ENCODE results near the gene HDAC1.

Gene HDAC1

DNA sequence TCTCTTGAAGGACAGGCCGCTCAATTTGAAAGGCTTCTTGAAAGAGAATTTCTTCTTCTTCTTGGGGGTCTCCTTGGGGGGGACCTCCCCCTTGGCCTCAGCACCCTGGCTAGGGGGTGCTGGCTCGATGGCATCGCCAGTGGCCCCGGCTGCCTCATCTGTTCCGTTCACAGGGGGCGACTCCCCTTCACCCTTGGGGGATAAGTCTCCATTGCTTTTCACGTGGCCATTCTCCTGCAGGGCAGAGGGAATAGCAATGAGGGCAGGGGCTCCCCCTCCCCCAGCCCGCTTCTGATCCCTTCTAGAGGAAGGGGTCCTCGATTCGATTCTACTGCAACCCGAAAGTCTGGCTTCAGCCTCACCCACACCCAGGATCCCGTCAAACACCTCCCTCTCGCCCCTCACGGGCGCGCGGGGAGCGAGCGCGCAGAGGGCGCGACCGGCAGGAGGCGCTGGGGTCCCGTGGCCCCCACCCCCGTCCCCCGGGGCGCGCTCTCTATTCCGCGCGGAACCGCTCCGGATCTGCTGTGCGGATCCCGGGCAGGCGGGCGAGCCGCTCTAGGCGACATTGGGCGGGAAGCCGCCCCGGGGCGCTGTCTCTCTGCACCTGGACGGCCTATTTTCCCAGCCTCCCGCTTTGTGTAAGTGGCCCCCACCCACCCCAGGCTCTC lies 43.1 kb downstream of the HDAC1 start:
- DNase-seq (ENCODE audit: low read depth) = no peak
- in situ Hi-C loops (cut with HindIII; ENCODE audit: low sequenced_read_pairs) = no loop called here
- TF ChIP-seq, protein P1, sequence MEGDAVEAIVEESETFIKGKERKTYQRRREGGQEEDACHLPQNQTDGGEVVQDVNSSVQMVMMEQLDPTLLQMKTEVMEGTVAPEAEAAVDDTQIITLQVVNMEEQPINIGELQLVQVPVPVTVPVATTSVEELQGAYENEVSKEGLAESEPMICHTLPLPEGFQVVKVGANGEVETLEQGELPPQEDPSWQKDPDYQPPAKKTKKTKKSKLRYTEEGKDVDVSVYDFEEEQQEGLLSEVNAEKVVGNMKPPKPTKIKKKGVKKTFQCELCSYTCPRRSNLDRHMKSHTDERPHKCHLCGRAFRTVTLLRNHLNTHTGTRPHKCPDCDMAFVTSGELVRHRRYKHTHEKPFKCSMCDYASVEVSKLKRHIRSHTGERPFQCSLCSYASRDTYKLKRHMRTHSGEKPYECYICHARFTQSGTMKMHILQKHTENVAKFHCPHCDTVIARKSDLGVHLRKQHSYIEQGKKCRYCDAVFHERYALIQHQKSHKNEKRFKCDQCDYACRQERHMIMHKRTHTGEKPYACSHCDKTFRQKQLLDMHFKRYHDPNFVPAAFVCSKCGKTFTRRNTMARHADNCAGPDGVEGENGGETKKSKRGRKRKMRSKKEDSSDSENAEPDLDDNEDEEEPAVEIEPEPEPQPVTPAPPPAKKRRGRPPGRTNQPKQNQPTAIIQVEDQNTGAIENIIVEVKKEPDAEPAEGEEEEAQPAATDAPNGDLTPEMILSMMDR (IDR thresholded peaks at IDR 0.05; ENCODE audit: low read depth, low read length, missing control alignments) = peak; percentile 82
- H3K4me3 ChIP-seq (ENCODE audit: low read depth, low read length) = peak overlapping the region; percentile 74

- no peak for DNase-seq (ENCODE audit: low read depth)
- peak overlapping the region; percentile 74 for H3K4me3 ChIP-seq (ENCODE audit: low read depth, low read length)
- in situ Hi-C loops (cut with HindIII; ENCODE audit: low sequenced_read_pairs) = no loop called here
- TF ChIP-seq, protein P1 (IDR thresholded peaks at IDR 0.05; ENCODE audit: low read depth, low read length, missing control alignments) = no peak
Observed at GRCh38 chr1:32335535-32335789, 43.6 kb downstream of the HDAC1 start.

- in situ Hi-C loops (cut with HindIII; ENCODE audit: low sequenced_read_pairs) = no loop called here
- DNase-seq (ENCODE audit: low read depth) = no peak
- TF ChIP-seq, protein P1 (IDR thresholded peaks at IDR 0.05; ENCODE audit: low read depth, low read length, missing control alignments) = no peak
- H3K4me3 ChIP-seq (ENCODE audit: low read depth, low read length) = peak within 1 kb of the TSS; percentile 74
Observed at GRCh38 chr1:32335790-32336590, 44.1 kb downstream of the HDAC1 start, which contains the start of gene MARCKSL1. Gene MARCKSL1, minus strand, starts transcription at chr1:32336233. Its CDS starts 200 bp downstream, at chr1:32336033.

DNA sequence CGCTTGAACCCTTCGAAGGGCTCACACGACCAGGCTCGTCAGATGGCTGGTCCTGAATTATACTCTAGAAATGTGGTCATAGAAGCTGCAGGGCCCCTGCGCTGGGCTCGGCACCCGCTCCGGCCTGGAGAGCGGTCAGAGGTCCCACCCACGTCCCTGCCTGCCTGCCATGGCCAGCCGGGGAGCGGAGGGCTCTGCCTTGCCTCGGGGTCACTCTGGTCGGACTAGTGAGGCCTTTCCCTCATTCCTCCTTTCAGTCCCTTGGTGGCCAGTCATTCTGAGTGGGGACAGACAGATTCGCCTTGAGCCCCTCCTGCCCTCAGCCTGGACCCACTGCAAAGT lies 44.7 kb downstream of the HDAC1 start:
- no peak for DNase-seq (ENCODE audit: low read depth)
- in situ Hi-C loops (cut with HindIII; ENCODE audit: low sequenced_read_pairs) = no loop called here
- TF ChIP-seq, protein P1 (IDR thresholded peaks at IDR 0.05; ENCODE audit: low read depth, low read length, missing control alignments) = no peak
- H3K4me3 ChIP-seq (ENCODE audit: low read depth, low read length) = peak overlapping the region; percentile 74

DNA sequence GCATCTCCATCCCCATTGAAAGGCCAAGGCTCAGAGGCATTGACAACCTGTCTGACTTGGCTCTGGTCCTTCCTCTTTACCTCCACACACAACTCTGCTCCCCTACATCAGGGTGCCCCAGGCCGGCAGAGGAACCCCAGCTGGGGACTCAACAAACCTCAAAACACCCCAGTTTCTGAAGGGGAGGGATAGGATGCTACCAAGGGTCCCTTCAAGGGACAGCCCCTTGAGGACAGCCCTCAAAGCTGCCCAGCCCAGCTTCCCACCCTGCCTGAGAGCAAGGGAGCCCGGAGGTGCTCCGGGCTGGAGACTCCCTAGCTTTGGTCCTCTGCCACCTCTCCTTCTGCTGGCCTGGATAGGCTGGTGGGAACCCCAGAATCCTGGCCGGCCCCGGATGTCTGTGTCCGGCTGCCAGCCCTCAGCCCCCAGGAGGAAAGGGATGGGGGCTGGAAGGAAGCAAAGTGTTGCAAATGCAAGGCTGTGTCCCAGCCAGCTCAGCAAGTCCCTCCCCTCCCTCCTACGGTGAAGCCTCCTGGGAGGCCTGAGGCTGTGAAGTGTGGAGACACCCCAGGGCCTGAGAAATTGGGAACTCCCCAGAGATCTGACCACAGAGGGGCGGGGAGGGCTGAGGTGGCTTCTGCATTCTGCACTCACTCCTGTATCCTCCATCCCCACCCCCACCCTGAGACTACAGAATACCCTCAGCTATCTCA lies 45.2 kb downstream of the HDAC1 start:
- DNase-seq (ENCODE audit: low read depth) = no peak
- TF ChIP-seq, protein P1 (IDR thresholded peaks at IDR 0.05; ENCODE audit: low read depth, low read length, missing control alignments) = no peak
- H3K4me3 ChIP-seq (ENCODE audit: low read depth, low read length) = no peak overlapping the region
- in situ Hi-C loops (cut with HindIII; ENCODE audit: low sequenced_read_pairs) = no loop called here

- H3K4me3 ChIP-seq (ENCODE audit: low read depth, low read length) = no peak overlapping the region
- in situ Hi-C loops (cut with HindIII; ENCODE audit: low sequenced_read_pairs) = no loop called here
- no peak for DNase-seq (ENCODE audit: low read depth)
- TF ChIP-seq, protein P1 (IDR thresholded peaks at IDR 0.05; ENCODE audit: low read depth, low read length, missing control alignments) = no peak
Observed at GRCh38 chr1:32337855-32338636, 46.2 kb downstream of the HDAC1 start.
